Stimulated activated CD4-positive, alpha-beta T cell treated with anti-CD3 and anti-CD28 coated beads, Interleukin-15, amount 100 ng/mL, for 1 hour (primary cell): Measurements from ENCODE around the gene TBRG1.
"Not testable (repeated sequence)": the region's sequence is repeated elsewhere in the genome, so short reads cannot be mapped to it uniquely, and the experiment has no call there.

ENCODE experiments used
- DNase-seq, 2 donors: peaks; one replicate each; pipeline ENCODE4 v3.0.0-alpha.2; 2020; ENCODE audit warnings: low read depth in 1 of 2, low spot score in 1 of 2

Gene TBRG1, protein sequence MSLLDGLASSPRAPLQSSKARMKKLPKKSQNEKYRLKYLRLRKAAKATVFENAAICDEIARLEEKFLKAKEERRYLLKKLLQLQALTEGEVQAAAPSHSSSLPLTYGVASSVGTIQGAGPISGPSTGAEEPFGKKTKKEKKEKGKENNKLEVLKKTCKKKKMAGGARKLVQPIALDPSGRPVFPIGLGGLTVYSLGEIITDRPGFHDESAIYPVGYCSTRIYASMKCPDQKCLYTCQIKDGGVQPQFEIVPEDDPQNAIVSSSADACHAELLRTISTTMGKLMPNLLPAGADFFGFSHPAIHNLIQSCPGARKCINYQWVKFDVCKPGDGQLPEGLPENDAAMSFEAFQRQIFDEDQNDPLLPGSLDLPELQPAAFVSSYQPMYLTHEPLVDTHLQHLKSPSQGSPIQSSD

DNA sequence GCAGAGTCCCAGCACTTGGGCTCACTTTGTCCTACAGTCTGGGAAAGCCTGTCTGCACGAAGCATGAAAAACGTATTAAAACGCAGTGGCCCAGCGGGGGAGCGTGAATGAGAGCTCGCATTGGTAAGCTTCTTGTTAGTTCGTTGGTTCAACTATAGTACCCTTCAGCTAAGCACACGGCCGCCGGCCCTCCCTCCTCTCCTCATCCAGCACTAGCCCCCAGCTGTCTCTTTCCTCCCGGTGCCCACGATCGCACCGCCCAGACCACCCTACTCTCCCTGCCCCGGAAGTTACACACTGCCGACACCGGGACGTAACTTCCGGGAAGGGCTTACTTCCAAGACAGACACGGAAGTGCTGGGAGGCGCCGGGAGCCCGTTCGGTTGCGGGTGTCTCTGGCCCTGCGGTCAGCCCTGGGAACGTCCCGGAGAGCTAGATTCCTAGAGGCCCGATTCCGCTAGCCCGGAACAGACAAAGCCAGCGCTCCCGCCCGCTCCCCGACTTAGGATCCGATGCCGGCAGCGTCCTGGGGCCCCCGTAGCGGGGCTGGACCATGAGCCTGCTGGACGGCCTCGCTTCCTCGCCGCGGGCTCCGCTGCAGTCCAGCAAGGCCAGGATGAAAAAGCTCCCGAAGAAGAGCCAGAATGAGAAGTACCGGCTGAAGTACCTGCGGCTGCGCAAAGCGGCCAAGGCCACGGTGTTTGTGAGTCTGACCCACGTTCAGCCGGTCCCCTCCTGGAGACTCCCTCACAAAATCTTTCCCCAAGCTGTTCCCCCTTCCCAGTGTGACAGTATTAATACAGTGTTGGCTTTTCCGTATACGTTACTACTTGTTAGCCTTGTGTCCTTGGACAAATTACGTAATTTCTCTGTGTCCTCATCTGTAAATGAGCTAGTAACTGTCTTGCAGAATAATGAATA lies at the start of gene TBRG1:
TBRG1 (plus strand) TSS at position 334 of the 921 bp plus-strand sequence; CDS start at position 554, 220 bp downstream.
- peak; percentile 56 to 63 for DNase-seq

DNA sequence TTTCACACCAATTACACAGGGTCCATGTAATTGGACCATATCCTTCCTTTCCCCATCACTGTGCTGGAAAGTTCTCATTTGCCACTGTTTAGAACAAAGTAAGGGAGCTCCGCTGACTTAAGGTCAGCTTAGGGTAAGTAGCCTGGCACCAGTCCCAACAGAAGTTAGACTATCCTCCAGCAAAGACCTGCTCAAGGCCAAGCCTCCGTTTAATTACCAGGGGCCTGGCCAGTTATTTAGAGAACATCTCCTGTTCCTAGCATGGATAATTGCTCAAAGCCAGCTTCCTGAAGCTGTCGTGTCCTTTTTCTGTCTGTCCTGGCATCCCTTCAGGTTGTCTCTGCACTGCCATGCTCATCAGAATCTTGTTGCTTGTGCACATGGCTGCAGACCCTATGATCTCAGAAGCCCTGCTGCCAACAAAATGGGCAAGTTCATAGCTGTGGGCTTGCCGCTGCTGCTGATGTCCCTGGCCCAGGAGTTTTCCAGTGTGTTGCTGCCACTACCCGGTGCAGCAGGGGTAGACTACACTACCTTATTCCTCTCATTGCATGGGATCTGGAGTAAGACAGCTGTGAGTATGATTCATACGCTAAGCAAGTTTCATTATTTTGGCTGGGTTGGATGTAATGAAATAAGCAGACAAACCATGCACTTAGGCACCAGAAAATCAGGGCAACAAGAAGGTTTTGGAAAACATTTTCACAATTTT lies 44.8 kb upstream of the TBRG1 start:
- DNase-seq, result no peak

- DNase-seq, result no peak
Measured at GRCh38 chr11:124578761-124579160, 43.9 kb upstream of the TBRG1 start.

DNA sequence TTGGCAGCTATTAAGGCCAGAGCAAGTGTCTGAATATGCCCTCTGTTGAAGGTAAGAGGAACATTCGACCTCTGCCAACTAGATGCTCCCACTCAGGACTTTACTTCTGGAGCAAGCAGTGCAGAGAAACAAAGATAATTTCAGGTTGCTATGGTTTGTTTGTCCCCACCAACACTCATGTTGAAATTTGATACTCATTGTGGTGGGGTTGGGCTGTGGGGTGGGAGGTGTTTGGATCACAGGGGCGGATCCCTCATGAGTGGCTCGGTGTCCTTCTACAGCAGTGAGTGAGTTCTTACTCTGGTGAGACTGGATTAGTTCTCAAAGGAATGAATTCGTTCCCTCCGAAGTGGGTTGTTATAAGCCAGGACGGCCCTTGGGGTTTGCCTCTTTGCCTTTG lies 40.8 kb upstream of the TBRG1 start:
- no peak for DNase-seq

DNA sequence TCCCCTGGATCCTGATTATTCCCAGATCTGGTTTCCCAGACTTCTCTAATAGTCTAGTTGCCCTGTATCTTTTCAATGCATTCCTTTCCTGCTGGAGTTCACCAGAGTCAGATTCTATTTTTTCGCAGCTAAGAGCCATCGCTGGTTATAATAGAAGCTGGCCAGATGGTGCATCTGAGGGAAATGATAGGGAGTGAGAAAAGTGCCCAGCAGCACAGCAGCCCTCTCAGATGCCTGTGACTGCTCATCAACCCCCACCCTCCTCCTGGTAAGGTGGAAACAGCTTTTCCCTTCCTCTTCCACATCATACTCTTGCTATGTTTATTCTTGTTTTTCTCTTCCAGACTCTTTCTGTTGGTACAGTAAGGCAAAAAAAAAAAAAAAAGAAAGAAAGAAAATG lies 40.1 kb upstream of the TBRG1 start:
- DNase-seq, result no peak

- DNase-seq, result no peak
Measured at GRCh38 chr11:124583781-124584180, 38.9 kb upstream of the TBRG1 start.

GRCh38 chr11:124584681-124585372 lies 37.8 kb upstream of the TBRG1 start:
- no peak for DNase-seq

DNA sequence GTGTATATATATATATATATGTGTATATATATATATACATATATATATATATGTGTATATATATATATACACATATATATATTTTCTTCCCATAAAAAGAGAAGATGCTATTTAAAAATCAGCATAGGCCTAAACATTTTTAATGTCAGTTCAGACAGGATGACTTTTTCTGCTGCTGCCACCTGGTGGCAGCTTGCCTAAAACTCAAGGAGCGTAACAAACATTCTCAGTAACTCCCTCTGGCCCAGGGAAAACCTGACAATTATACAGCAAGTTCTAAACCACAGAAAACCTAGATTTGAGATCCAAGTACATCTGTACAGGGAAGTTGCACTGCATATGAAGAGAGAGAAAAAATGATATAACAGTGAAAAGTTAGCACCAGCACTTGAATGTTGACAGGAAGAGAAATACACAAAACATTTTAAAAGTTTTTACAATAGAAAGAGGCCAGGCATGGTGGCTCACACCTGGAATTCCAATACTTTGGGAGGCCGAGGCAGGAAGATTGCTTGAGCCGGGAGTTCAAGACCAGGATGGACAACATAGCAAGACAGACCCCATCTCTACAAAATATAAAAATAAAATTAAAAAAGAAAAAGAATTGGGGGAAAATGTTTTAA lies 36.3 kb upstream of the TBRG1 start:
- DNase-seq, result peak in 1 of 2 donors; percentile 22

DNA sequence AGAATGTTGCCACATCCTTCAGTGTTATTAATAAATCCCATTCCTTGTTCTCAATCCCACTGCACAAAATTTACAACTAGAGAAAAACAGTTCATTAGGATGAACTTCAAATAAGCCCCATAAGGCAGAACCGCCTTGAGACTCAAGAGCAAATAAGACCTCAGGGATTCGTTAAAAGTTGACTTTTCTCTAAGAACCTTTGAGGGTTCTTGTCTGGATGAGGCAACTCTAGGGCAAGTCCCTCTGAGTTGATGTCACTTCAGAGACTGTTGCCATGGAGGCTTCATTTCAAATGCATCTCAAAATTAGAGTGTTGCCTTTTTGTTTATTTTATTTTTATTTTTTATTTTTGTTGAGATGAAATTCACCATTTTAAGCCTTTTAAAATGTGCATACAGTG lies 31.2 kb upstream of the TBRG1 start:
- DNase-seq, result no peak

DNA sequence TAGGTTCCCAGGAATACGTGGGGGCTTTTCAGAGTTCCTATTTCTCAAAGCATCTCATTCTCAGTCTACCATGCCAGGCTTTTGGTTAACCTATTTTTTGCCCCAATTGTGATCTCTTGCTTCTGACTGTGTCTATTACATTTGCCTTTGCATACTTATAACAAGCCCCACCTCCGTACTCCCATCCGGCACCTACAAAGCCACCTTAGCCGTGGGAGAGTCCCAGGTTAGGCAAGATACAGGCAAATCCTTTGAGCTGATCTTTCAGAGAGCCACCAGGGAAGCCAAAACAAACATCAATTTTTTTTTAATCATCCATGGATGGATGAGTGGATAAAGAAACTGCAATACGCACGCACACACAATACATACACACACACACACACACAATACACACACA lies 30.0 kb upstream of the TBRG1 start:
- no peak for DNase-seq

- DNase-seq, result no peak
Measured at GRCh38 chr11:124595302-124595701, 27.4 kb upstream of the TBRG1 start.

DNA sequence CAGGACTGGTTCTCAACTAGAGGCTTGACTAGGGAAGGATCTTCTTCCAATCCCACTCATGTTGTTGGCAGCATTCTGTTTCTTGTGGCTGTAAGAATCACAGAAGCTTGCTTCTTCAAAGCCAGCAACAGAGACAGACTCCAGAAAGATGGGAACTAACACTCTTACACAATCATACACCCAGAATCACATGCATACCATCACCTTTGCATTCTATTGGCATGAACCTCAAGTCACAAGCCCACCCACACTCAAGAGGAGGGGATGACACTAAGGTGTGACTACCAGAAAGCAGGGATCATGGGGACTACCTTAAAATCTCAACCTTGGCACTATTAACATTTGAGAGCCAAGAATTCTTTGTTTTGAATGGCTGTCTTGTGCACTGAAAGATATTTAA lies 25.0 kb upstream of the TBRG1 start:
- no peak for DNase-seq

GRCh38 chr11:124600621-124601320 lies 21.9 kb upstream of the TBRG1 start:
- no peak for DNase-seq

GRCh38 chr11:124602193-124602592 lies 20.5 kb upstream of the TBRG1 start:
- no peak for DNase-seq

GRCh38 chr11:124602723-124603122 lies 19.9 kb upstream of the TBRG1 start:
- DNase-seq, result not testable (repeated sequence)

- DNase-seq, result no peak
Measured at GRCh38 chr11:124605719-124606118, 16.9 kb upstream of the TBRG1 start.

- DNase-seq, result no peak
Measured at GRCh38 chr11:124608147-124608546, 14.5 kb upstream of the TBRG1 start.

GRCh38 chr11:124610295-124610694 lies 12.4 kb upstream of the TBRG1 start:
- DNase-seq, result no peak

GRCh38 chr11:124611064-124611463 lies 11.6 kb upstream of the TBRG1 start, which contains the start of gene PANX3:
TSS of gene PANX3 (plus strand) at chr11:124611428. CDS start at chr11:124611557, 129 bp downstream.
- no peak for DNase-seq

DNA sequence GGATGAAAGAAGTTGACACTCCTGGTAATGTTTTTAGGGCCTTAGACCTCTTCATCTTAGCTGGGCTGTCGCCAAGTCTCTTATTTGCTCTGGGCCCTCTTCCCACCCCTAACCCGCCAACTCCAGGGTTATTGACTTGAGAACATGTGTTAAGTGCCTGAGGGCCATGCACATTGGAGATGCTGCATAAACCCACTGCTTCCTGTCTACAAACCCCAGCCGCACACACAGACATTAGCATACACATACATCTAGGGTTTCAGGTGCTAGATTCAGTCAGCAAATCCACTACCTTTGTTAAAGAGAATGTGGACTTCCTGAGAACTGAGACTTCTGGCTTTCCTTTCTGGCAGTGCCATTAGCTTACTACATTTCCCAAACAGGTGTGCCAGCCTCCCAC lies 10.6 kb upstream of the TBRG1 start:
- no peak for DNase-seq
